Panc1 (cell line): ENCODE data around the gene ACOXL.

Experiments
- CTCF ChIP-seq: fragments of 450-650 bp; IDR thresholded peaks from 2 replicates; pipeline ENCODE4 v1.5.1; 2017; ENCODE audit warnings: mild to moderate bottlenecking
- POLR2AphosphoS5 ChIP-seq: IDR thresholded peaks from 2 replicates; pipeline ENCODE4 v1.6.1; 2012; ENCODE audit warnings: mild to moderate bottlenecking, low read depth, low read length, moderate library complexity
- SIN3A ChIP-seq: IDR thresholded peaks from 2 replicates; pipeline ENCODE4 v1.6.1; 2012; ENCODE audit warnings: low read depth, mild to moderate bottlenecking, low read length, moderate library complexity, borderline replicate concordance; ENCODE audit not compliant: insufficient read depth
- TF ChIP-seq, protein P1 (sequence below), 2 experiments: IDR thresholded peaks; 2 replicates each; pipeline ENCODE4 v1.6.1; 2011 to 2012; ENCODE audit warnings: low read depth in 2 of 2, control low read depth in 1 of 2, low read length in 1 of 2, mild to moderate bottlenecking in 1 of 2, moderate library complexity in 1 of 2; ENCODE audit not compliant: insufficient read depth in 1 of 2

DNA sequence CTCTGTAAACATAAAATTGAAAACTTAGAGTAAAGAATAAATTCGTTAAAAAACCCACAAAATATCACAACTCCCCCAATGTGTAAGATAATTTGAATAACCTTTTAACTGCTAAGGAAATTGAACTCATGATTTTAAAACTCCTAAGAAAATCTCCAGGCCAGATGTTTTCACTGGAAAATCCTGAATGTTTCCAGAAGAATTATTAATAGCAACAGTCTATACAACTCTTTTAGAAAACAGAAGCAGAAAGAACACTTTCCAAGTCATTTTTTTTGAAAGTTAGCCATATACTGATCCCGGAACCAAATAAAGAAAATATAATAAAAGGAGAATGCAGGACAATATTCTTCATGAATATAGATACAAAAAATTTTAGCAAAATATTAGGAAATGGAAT is 165.6 kb downstream of the ACOXL start:
- TF ChIP-seq CTCF: no peak
- TF ChIP-seq, protein P1, sequence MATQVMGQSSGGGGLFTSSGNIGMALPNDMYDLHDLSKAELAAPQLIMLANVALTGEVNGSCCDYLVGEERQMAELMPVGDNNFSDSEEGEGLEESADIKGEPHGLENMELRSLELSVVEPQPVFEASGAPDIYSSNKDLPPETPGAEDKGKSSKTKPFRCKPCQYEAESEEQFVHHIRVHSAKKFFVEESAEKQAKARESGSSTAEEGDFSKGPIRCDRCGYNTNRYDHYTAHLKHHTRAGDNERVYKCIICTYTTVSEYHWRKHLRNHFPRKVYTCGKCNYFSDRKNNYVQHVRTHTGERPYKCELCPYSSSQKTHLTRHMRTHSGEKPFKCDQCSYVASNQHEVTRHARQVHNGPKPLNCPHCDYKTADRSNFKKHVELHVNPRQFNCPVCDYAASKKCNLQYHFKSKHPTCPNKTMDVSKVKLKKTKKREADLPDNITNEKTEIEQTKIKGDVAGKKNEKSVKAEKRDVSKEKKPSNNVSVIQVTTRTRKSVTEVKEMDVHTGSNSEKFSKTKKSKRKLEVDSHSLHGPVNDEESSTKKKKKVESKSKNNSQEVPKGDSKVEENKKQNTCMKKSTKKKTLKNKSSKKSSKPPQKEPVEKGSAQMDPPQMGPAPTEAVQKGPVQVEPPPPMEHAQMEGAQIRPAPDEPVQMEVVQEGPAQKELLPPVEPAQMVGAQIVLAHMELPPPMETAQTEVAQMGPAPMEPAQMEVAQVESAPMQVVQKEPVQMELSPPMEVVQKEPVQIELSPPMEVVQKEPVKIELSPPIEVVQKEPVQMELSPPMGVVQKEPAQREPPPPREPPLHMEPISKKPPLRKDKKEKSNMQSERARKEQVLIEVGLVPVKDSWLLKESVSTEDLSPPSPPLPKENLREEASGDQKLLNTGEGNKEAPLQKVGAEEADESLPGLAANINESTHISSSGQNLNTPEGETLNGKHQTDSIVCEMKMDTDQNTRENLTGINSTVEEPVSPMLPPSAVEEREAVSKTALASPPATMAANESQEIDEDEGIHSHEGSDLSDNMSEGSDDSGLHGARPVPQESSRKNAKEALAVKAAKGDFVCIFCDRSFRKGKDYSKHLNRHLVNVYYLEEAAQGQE (IDR thresholded peaks at IDR 0.05; ENCODE audit: insufficient read depth in 1 of 2, low read depth in 2 of 2, low read length in 1 of 2): no peak
- TF ChIP-seq POLR2AphosphoS5: no peak
- TF ChIP-seq SIN3A: no peak
